ENCODE results near the gene FGF12.

GRCh38 chr3:192128922-192129321 is 598.4 kb downstream of the FGF12 start:
- TF ChIP-seq POLR2AphosphoS5 (IDR thresholded peaks at IDR 0.05; ENCODE audit: low read depth, low read length) (no peak), REST (IDR thresholded peaks at IDR 0.05; ENCODE audit: insufficient read depth in 1 of 2, low read depth in 2 of 2, low read length in 2 of 2) (no peak), SIN3A (IDR thresholded peaks at IDR 0.05; ENCODE audit: borderline replicate concordance, insufficient read depth, low read length) (no peak)
